ENCODE results near the gene NLGN3.

Gene NLGN3

GRCh38 chrX:71210816-71211215 lies 66.2 kb downstream of the NLGN3 start:
- no peaks in the 10 kb centered on the region for H3K9me3 Mint-ChIP-seq
- H3K27ac Mint-ChIP-seq: no peak overlapping the region
- H3K4me3 Mint-ChIP-seq: no peak overlapping the region
- no peaks in the 10 kb centered on the region for H3K27me3 Mint-ChIP-seq
- H3K36me3 Mint-ChIP-seq: no peaks in the 10 kb centered on the region
- no peaks in the 10 kb centered on the region for H3K4me1 Mint-ChIP-seq

GRCh38 chrX:71212536-71212935 lies 67.9 kb downstream of the NLGN3 start:
- Mint-ChIP-seq H3K4me1 (no peaks in the 10 kb centered on the region), H3K27ac (no peak overlapping the region), H3K4me3 (no peak overlapping the region), H3K36me3 (no peaks in the 10 kb centered on the region), H3K9me3 (no peaks in the 10 kb centered on the region), H3K27me3 (no peaks in the 10 kb centered on the region)

GRCh38 chrX:71214152-71214551 lies 69.5 kb downstream of the NLGN3 start:
- no peak overlapping the region for H3K4me3 Mint-ChIP-seq
- H3K36me3 Mint-ChIP-seq: no peaks in the 10 kb centered on the region
- H3K9me3 Mint-ChIP-seq: no peaks in the 10 kb centered on the region
- no peak overlapping the region for H3K27ac Mint-ChIP-seq
- no peaks in the 10 kb centered on the region for H3K27me3 Mint-ChIP-seq
- no peaks in the 10 kb centered on the region for H3K4me1 Mint-ChIP-seq

- Mint-ChIP-seq H3K27me3 (no peaks in the 10 kb centered on the region), H3K36me3 (no peaks in the 10 kb centered on the region), H3K4me1 (no peaks in the 10 kb centered on the region), H3K4me3 (no peak overlapping the region), H3K27ac (no peak overlapping the region), H3K9me3 (no peaks in the 10 kb centered on the region)
Measured at GRCh38 chrX:71214604-71215337, 70.1 kb downstream of the NLGN3 start.

- Mint-ChIP-seq H3K36me3 (no peaks in the 10 kb centered on the region), H3K4me1 (no peaks in the 10 kb centered on the region), H3K4me3 (no peak overlapping the region), H3K27ac (no peak overlapping the region), H3K9me3 (no peaks in the 10 kb centered on the region), H3K27me3 (no peaks in the 10 kb centered on the region)
Measured at GRCh38 chrX:71215338-71215912, 70.8 kb downstream of the NLGN3 start.

GRCh38 chrX:71216485-71216884 lies 71.8 kb downstream of the NLGN3 start:
- Mint-ChIP-seq H3K27ac (no peak overlapping the region), H3K4me3 (no peak overlapping the region), H3K9me3 (no peaks in the 10 kb centered on the region), H3K4me1 (no peaks in the 10 kb centered on the region), H3K36me3 (no peaks in the 10 kb centered on the region), H3K27me3 (no peaks in the 10 kb centered on the region)

- H3K4me1 Mint-ChIP-seq: no peaks in the 10 kb centered on the region
- no peaks in the 10 kb centered on the region for H3K9me3 Mint-ChIP-seq
- H3K27ac Mint-ChIP-seq: no peak overlapping the region
- no peaks in the 10 kb centered on the region for H3K36me3 Mint-ChIP-seq
- H3K27me3 Mint-ChIP-seq: no peaks in the 10 kb centered on the region
- no peak overlapping the region for H3K4me3 Mint-ChIP-seq
Measured at GRCh38 chrX:71217298-71217697, 72.7 kb downstream of the NLGN3 start.
